ENCODE measurements around the gene TRMT11.

GRCh38 chr6:125953502-125953875 lies 32.9 kb upstream of the TRMT11 start:
- TF ChIP-seq CTCF (optimal IDR thresholded peaks at IDR 0.05 in 1 of 3, IDR thresholded peaks at IDR 0.05 in 1 of 3, conservative IDR thresholded peaks at IDR 0.05 in 1 of 3; ENCODE audit: extremely low read depth in 1 of 3, insufficient read depth in 2 of 3, low read length in 3 of 3) = peak; percentile 74 to 91 (median 88)
- no peak for TF ChIP-seq EZH2 (IDR thresholded peaks at IDR 0.05; ENCODE audit: low read length)
